Natural killer cell (primary cell): ENCODE data around the gene CD86. TPM values are rescaled to one million over a fixed set of nuclear protein-coding genes. Genes with fewer than 3 reads are reported as not detected.

Experiments
- ATAC-seq, 3 donors: fragments of 150-1000 bp in 2 of 3; fragments of 200-7000 bp in 1 of 3; cut with Tn5 transposase; 1 replicate in 1 of 3; 2 replicates in 2 of 3; pipeline ENCODE4 v1.10.0; 2021; ENCODE audit warnings: mild to moderate bottlenecking in 2 of 3, moderate library complexity in 2 of 3
- DNase-seq, 2 donors: peaks; one replicate each; pipeline versions ENCODE4 v3.0.0 to v3.0.0-alpha.2; 2013 to 2021; ENCODE audit warnings: mixed read lengths in 1 of 2
- H3K27ac ChIP-seq: one replicate; pipeline ENCODE4 v1.5.1; 2013; ENCODE audit warnings: mild to moderate bottlenecking, low read length
- H3K27me3 ChIP-seq: one replicate; pipeline ENCODE4 v1.6.1; 2013; ENCODE audit warnings: low read length; ENCODE audit not compliant: control insufficient read depth, insufficient read depth
- H3K36me3 ChIP-seq: one replicate; pipeline ENCODE4 v1.6.1; 2013; ENCODE audit warnings: low read length; ENCODE audit not compliant: control insufficient read depth, insufficient read depth
- H3K4me1 ChIP-seq: one replicate; pipeline ENCODE4 v1.6.1; 2013; ENCODE audit warnings: low read length; ENCODE audit not compliant: control insufficient read depth, insufficient read depth
- H3K4me3 ChIP-seq: one replicate; pipeline ENCODE4 v1.5.1; 2013; ENCODE audit warnings: low read length
- H3K9me3 ChIP-seq: one replicate; pipeline ENCODE4 v1.6.1; 2013; ENCODE audit warnings: low read length; ENCODE audit not compliant: control insufficient read depth, insufficient read depth
- H3K27ac Mint-ChIP-seq, 2 donors: one replicate each; pipeline ENCODE4 v1.8.0; 2022; ENCODE audit warnings: mild to moderate bottlenecking in 2 of 2, mixed read lengths in 2 of 2, moderate library complexity in 1 of 2
- H3K27me3 Mint-ChIP-seq, 2 donors: one replicate each; pipeline ENCODE4 v1.8.0; 2022; ENCODE audit warnings: low read depth in 2 of 2, mixed read lengths in 2 of 2
- H3K36me3 Mint-ChIP-seq: one replicate; pipeline ENCODE4 v1.8.0; 2022; ENCODE audit warnings: mixed read lengths
- H3K4me1 Mint-ChIP-seq, 2 donors: one replicate each; pipeline ENCODE4 v1.8.0; 2022; ENCODE audit warnings: mixed read lengths in 2 of 2
- H3K4me3 Mint-ChIP-seq: one replicate; pipeline ENCODE4 v1.8.0; 2022; ENCODE audit warnings: mild to moderate bottlenecking, moderate library complexity, mixed read lengths
- H3K9me3 Mint-ChIP-seq, 2 donors: one replicate each; pipeline ENCODE4 v1.8.0; 2022; ENCODE audit warnings: mixed read lengths in 2 of 2
- CTCF ChIP-seq: fragments of 200-600 bp; IDR thresholded peaks from one replicate; pipeline ENCODE4 v1.8.0; 2022; ENCODE audit warnings: antibody characterized with exemption
- WGBS: methylation state at CpG from one replicate; pipeline ENCODE4 v1.1.7; 2013; ENCODE audit warnings: missing lambda C conversion rate; ENCODE audit not compliant: insufficient coverage; 5-methylcytosine and 5-hydroxymethylcytosine counted together
- intact Hi-C: fragments of 100-400 bp; cut with micrococcal nuclease; formaldehyde crosslinking; loops from one replicate; pipeline ENCODE4 v1.14.2; 2022
- total RNA-seq, 4 donors: library from RNA; stranded (reverse); fragments of 120-200 nt in 1 of 4; gene quantifications; one replicate each; pipeline versions ENCODE4 v1.2.3 to v1.2.4, GENCODE V29; 2013 to 2022

Gene CD86
- total RNA-seq, 3 donors from 2014 or later (not counting 1 experiment from before 2014, with no cell fraction given) = 2.1 to 6.9 (median 4.7) TPM

GRCh38 chr3:122104515-122105194 is 49.5 kb downstream of the CD86 start:
- intact Hi-C loops = loop anchor here (10.0 kb wide), 1 partner anchor 200 kb away; no protein-coding TSS in a partner anchor
- no peak overlapping the region for H3K4me3 ChIP-seq
- no peaks in the 10 kb centered on the region for H3K27me3 ChIP-seq
- no peaks in the 10 kb centered on the region for H3K36me3 ChIP-seq
- ATAC-seq = no peak
- no peak overlapping the region for H3K27ac ChIP-seq
- no peaks in the 10 kb centered on the region for H3K9me3 ChIP-seq
- Mint-ChIP-seq H3K9me3 (no peaks in the 10 kb centered on the region), H3K27me3 (peaks cover 0 to 5% of the 10 kb centered on the region in 2 donors), H3K27ac (no peak overlapping the region), H3K4me1 (peaks cover 7 to 15% of the 10 kb centered on the region in 2 donors), H3K36me3 (no peaks in the 10 kb centered on the region), H3K4me3 (no peak overlapping the region)
- 83% methylated on average over 8 of the region's 8 CpGs for WGBS
- TF ChIP-seq CTCF = no peak
- no peak for DNase-seq
- H3K4me1 ChIP-seq = no peaks in the 10 kb centered on the region

GRCh38 chr3:122105626-122106025 is 50.5 kb downstream of the CD86 start:
- no peak for ATAC-seq
- H3K27me3 Mint-ChIP-seq = peaks cover 0 to 5% of the 10 kb centered on the region in 2 donors
- no peak for DNase-seq
- Histone ChIP-seq H3K9me3 (no peaks in the 10 kb centered on the region), H3K36me3 (no peaks in the 10 kb centered on the region), H3K4me3 (no peak overlapping the region), H3K4me1 (no peaks in the 10 kb centered on the region), H3K27me3 (no peaks in the 10 kb centered on the region), H3K27ac (no peak overlapping the region)
- H3K27ac Mint-ChIP-seq = no peak overlapping the region
- TF ChIP-seq CTCF = no peak
- H3K36me3 Mint-ChIP-seq = no peaks in the 10 kb centered on the region
- intact Hi-C loops = loop anchor here (10.0 kb wide), 1 partner anchor 199 kb away; no protein-coding TSS in a partner anchor
- peaks cover 7 to 15% of the 10 kb centered on the region in 2 donors for H3K4me1 Mint-ChIP-seq
- H3K9me3 Mint-ChIP-seq = no peaks in the 10 kb centered on the region
- no peak overlapping the region for H3K4me3 Mint-ChIP-seq
- 93% methylated on average over 2 of the region's 2 CpGs for WGBS

- no peaks in the 10 kb centered on the region for H3K36me3 ChIP-seq
- Mint-ChIP-seq H3K36me3 (no peaks in the 10 kb centered on the region), H3K9me3 (no peaks in the 10 kb centered on the region), H3K4me1 (peaks cover 1 to 2% of the 10 kb centered on the region in 2 donors), H3K27ac (no peak overlapping the region), H3K27me3 (peaks cover 0 to 7% of the 10 kb centered on the region in 2 donors), H3K4me3 (no peak overlapping the region)
- ATAC-seq = no peak
- no peak for TF ChIP-seq CTCF
- no peak for DNase-seq
- H3K27ac ChIP-seq = no peak overlapping the region
- WGBS = 93% methylated on average over 2 of the region's 2 CpGs
- H3K27me3 ChIP-seq = no peaks in the 10 kb centered on the region
- no peak overlapping the region for H3K4me3 ChIP-seq
- intact Hi-C loops = loop anchor here (10.0 kb wide), 1 partner anchor 198 kb away; no protein-coding TSS in a partner anchor
- H3K4me1 ChIP-seq = no peaks in the 10 kb centered on the region
- no peaks in the 10 kb centered on the region for H3K9me3 ChIP-seq
These were observed 52.0 kb downstream of the CD86 start for GRCh38 chr3:122107171-122107570.

DNA sequence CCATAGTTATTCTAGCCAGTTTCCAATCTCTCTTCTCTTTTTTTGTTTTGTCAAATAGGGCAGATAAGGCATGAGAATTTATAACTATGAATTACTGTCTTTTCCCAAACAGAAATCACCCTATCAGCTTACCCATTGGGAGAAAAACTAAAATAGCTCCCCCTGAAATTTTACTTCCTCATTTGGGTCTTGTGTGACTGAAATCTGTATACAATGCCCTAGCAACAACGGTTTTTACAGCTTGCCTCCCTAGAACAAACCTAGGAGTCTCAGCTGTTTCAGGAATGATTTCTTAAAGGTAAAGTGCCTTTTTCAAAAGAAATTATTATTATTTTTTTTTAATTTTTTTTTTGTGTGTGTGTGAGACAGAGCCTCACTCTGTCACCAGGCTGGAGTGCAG is 56.8 kb downstream of the CD86 start:
- Histone ChIP-seq H3K4me3 (no peak overlapping the region), H3K9me3 (no peaks in the 10 kb centered on the region), H3K4me1 (no peaks in the 10 kb centered on the region), H3K27ac (no peak overlapping the region), H3K27me3 (no peaks in the 10 kb centered on the region), H3K36me3 (no peaks in the 10 kb centered on the region)
- peaks cover 0 to 7% of the 10 kb centered on the region in 2 donors for H3K27me3 Mint-ChIP-seq
- H3K36me3 Mint-ChIP-seq = no peaks in the 10 kb centered on the region
- no peak for DNase-seq
- ATAC-seq = no peak
- no peak overlapping the region for H3K27ac Mint-ChIP-seq
- no peak for TF ChIP-seq CTCF
- peaks cover 0 to 2% of the 10 kb centered on the region in 2 donors for H3K9me3 Mint-ChIP-seq
- no peak overlapping the region for H3K4me3 Mint-ChIP-seq
- no peaks in the 10 kb centered on the region for H3K4me1 Mint-ChIP-seq
- intact Hi-C loops = no loop called here
- WGBS = no CpG with 5 or more reads among the region's 1 CpG
